GM19099 (cell line): ENCODE results near the gene TSEN54.

ENCODE experiments used
- POLR2A ChIP-seq: IDR thresholded peaks from 3 replicates; pipeline ENCODE4 v1.6.1; 2011; ENCODE audit warnings: low read depth; ENCODE audit not compliant: insufficient read length; ENCODE audit errors: extremely low read depth

Gene TSEN54

DNA sequence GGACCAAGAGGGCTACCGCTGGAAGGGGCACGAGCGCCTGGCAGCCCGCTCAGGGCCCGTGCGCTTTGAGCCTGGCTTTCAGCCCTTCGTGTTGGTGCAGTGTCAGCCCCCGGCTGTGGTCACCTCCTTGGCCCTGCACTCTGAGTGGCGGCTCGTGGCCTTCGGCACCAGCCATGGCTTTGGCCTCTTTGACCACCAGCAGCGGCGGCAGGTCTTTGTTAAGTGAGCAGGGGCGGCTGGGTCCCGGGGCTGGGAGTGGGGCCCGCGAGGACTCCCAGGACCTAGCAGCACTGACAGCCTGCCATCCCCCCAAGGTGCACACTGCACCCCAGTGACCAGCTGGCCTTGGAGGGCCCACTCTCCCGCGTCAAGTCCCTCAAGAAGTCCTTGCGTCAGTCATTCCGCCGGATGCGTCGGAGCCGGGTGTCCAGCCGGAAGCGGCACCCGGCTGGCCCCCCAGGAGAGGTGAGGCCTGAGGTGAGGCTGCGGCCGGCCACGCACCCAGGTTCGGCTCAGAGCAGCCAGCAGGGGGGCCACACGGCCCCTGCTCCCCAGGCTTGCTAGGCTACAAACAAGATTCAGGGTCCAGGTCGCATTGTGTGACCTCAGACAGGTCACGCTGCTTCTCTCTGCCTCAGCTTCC lies 53.8 kb downstream of the TSEN54 start:
- no peak for TF ChIP-seq POLR2A

DNA sequence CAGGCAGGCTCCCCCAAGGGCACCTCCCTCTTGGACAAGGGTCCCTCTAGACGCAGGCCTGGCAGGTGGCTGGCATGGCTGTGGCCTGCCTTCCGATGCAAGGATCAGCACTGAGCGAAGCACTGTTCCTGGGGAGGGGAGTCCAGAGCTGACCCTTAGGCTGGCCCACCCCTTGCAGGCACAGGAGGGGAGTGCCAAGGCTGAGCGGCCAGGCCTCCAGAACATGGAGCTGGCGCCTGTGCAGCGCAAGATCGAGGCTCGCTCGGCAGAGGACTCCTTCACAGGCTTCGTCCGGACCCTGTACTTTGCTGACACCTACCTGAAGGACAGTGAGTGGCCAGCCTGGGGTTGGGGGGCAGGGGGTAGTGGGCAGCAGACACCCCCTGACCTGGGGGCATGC lies 54.4 kb downstream of the TSEN54 start:
- TF ChIP-seq POLR2A, result no peak

DNA sequence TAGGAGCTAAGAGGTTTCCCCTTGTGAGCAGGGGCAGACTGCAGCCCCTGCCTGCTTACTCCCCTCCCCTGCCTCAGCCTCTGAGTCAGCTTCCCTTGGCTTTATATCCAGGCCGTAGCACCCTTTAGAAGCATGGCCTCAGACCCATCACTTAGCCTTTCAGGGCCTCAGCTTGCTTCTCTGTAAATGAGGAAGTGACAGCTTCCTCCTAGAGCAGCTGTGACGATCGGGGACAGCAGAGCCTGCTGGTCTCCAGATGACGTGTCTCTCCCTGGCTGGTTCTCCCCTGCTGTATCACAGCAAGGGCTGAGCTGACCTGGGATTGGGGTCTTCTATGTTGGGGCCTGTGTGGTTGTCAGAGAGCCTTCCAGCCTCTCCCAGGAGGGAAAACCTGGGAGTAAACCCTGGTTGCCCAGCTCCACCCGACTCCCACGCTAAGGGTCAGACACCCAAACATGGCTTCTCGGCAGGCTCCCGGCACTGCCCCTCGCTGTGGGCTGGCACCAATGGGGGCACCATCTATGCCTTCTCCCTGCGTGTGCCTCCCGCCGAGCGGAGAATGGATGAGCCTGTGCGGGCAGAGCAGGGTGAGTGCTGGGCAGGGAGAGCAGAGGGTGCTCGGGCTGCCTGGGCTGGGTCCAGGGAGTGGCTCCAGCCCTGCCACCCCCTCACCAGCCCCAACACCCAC lies 55.0 kb downstream of the TSEN54 start:
- peak; percentile 46 for TF ChIP-seq POLR2A

DNA sequence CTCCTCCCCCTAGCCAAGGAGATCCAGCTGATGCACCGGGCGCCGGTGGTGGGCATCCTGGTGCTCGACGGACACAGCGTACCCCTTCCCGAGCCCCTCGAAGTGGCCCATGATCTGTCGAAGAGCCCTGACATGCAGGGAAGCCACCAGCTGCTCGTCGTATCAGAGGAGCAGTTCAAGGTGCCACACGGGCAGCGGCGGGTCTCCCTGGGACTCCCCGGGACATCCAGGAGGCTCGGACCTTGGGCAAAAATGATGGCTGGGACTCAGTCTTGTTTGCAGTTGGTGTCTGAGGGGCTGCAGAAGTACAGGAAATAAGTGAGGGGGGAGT lies 55.5 kb downstream of the TSEN54 start:
- TF ChIP-seq POLR2A, result no peak

DNA sequence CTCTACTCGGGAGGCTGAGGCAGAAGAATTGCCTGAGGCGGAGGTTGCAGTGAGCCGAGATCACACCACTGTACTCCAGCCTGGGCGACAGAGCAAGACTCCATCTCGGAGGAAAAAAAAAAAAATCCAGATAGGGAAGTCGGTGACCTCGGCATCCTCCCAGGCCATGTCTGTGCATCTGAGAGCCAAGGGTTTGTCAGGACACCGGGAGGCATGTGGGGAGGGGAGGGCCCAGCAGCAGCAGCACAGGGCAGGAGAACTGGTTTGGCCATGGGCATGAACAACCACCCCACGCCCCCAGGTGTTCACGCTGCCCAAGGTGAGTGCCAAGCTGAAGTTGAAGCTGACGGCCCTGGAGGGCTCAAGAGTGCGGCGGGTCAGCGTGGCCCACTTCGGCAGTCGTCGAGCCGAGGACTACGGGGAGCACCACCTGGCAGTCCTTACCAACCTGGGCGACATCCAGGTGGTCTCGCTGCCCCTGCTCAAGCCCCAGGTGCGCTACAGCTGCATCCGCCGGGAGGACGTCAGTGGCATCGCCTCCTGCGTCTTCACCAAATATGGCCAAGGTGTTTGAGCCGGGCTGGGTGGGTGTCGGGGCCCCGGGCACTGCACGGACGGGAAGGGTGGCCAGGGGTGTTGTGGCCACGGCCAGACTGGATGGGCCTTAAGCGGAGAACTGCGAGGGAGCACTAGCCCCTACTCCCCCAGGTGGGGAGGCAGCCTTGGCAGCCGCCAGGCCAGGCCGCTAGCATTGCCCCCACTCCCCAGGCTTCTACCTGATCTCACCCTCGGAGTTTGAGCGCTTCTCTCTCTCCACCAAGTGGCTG lies 56.6 kb downstream of the TSEN54 start:
- no peak for TF ChIP-seq POLR2A

DNA sequence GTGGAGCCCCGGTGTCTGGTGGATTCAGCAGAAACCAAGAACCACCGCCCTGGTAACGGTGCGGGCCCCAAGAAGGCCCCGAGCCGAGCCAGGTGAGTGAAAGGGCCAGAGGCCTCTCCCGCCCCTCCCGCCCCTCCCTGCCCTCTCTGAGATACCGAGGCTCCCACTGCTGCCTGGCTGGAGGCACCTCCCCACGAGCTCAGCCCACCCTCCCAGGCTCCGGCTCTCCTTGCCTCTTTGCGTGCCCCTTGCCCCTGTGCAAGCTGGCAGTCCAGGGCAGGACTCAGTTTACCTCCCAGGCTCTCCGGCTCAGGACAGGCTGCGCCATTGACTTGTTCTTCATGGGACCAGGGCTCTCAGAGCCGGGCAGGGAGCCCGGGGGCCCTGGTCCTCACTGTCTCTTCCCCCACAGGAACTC lies 57.2 kb downstream of the TSEN54 start:
- TF ChIP-seq POLR2A, result no peak

DNA sequence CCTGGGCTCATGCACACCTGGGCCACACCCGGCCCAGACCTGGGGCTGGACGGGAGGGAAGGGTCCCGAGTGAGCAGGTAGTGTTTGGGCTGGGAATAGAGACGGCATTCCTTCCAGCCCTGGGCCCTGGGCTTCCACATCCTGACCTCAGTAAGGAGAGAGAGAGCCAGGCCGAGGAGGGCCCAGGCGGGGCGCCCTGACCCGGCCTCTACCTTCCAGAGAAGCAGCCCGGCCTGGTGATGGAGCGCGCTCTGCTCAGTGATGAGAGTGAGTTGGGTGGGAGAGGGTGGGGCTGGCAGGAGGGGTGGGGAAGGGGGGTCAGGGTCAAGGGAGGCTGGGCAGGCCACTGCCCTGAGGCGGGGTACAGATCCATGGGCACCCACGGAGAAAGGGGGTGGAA lies 57.7 kb downstream of the TSEN54 start:
- TF ChIP-seq POLR2A, result no peak
